HEK293 (cell line): Measurements from ENCODE around the gene RRH.

Source experiments
- CTCF ChIA-PET: fragments of 350-600 bp; formaldehyde crosslinking; extraction: SDS; loops from one replicate; lab custom pipeline; 2021; ENCODE audit warnings: antibody characterized with exemption; lab: Yijun Ruan, JAX
- POLR2A ChIA-PET: fragments of 300-600 bp; formaldehyde crosslinking; extraction: SDS; loops from one replicate; lab custom pipeline; 2020; ENCODE audit warnings: antibody characterized with exemption, inconsistent platforms; lab: Yijun Ruan, JAX
- H3K27ac ChIP-seq: fragments of 200-500 bp; sonication (Bioruptor generic); 2 replicates; pipeline ENCODE4 v1.5.1; 2014; ENCODE audit warnings: low read depth, low read length, control low read depth, inconsistent platforms; ENCODE audit errors: extremely low read depth
- H3K36me3 ChIP-seq, 2 experiments: fragments of 200-500 bp in 1 of 2; sonication (Bioruptor generic) in 1 of 2; 1 replicate in 1 of 2; 2 replicates in 1 of 2; pipeline ENCODE4 v1.5.1; 2014 to 2017; ENCODE audit warnings: inconsistent platforms in 2 of 2, low read length in 2 of 2; ENCODE audit not compliant: control insufficient read depth in 2 of 2, insufficient read depth in 1 of 2
- H3K4me1 ChIP-seq: fragments of 200-500 bp; sonication (Bioruptor generic); 2 replicates; pipeline ENCODE4 v1.5.1; 2014; ENCODE audit warnings: mild to moderate bottlenecking, low read length, inconsistent platforms; ENCODE audit not compliant: control insufficient read depth, insufficient read depth
- H3K4me3 ChIP-seq: 2 replicates; pipeline ENCODE4 v1.5.1; 2011; ENCODE audit warnings: low read depth, mild to moderate bottlenecking, control low read depth, low read length, moderate library complexity
- H3K9me3 ChIP-seq: fragments of 200-500 bp; sonication (Bioruptor generic); 2 replicates; pipeline ENCODE4 v1.5.1; 2014; ENCODE audit warnings: low read depth, low read length, inconsistent platforms; ENCODE audit not compliant: control insufficient read depth, insufficient read depth
- GFI1B ChIP-seq: fragments of 450-650 bp; formaldehyde crosslinking; IDR thresholded peaks from 2 replicates; pipeline ENCODE4 v1.5.1; 2016; ENCODE audit warnings: missing biosample characterization, missing genetic modification characterization
- GLI2 ChIP-seq: fragments of 450-650 bp; formaldehyde crosslinking; IDR thresholded peaks from 2 replicates; pipeline ENCODE4; 2017; ENCODE audit warnings: missing biosample characterization, missing genetic modification characterization, low read depth, borderline replicate concordance
- KLF7 ChIP-seq: fragments of 450-650 bp; formaldehyde crosslinking; IDR thresholded peaks from 2 replicates; pipeline ENCODE4 v1.5.1; 2016; ENCODE audit warnings: missing biosample characterization, missing genetic modification characterization, borderline replicate concordance
- MYNN ChIP-seq: fragments of 450-650 bp; formaldehyde crosslinking; IDR thresholded peaks from 2 replicates; pipeline ENCODE4 v1.5.1; 2016; ENCODE audit warnings: missing biosample characterization, missing genetic modification characterization, borderline replicate concordance
- MZF1 ChIP-seq: fragments of 450-650 bp; formaldehyde crosslinking; IDR thresholded peaks from 2 replicates; pipeline ENCODE4 v1.5.1; 2017; ENCODE audit warnings: missing biosample characterization, missing genetic modification characterization, borderline replicate concordance
- REST ChIP-seq: fragments of 450-650 bp; formaldehyde crosslinking; IDR thresholded peaks from 2 replicates; pipeline ENCODE4 v1.5.1; 2016; ENCODE audit warnings: missing biosample characterization, missing genetic modification characterization
- ZBTB11 ChIP-seq: fragments of 450-650 bp; formaldehyde crosslinking; conservative IDR thresholded peaks from 2 replicates; pipeline ENCODE4 v1.5.1; 2016; ENCODE audit warnings: low read depth, missing biosample characterization, missing genetic modification characterization
- ZBTB26 ChIP-seq: fragments of 450-650 bp; formaldehyde crosslinking; optimal IDR thresholded peaks from 2 replicates; pipeline ENCODE3; 2016; ENCODE audit warnings: missing biosample characterization, mild to moderate bottlenecking, missing genetic modification characterization
- ZBTB48 ChIP-seq: fragments of 450-650 bp; formaldehyde crosslinking; IDR thresholded peaks from 2 replicates; pipeline ENCODE4 v1.5.1; 2016; ENCODE audit warnings: missing biosample characterization, missing genetic modification characterization
- ZBTB7A ChIP-seq: fragments of 450-650 bp; formaldehyde crosslinking; IDR thresholded peaks from 2 replicates; pipeline ENCODE4 v1.5.1; 2016; ENCODE audit warnings: low read depth, missing biosample characterization, missing genetic modification characterization
- ZNF140 ChIP-seq: fragments of 450-650 bp; formaldehyde crosslinking; IDR thresholded peaks from 2 replicates; pipeline ENCODE4 v1.5.1; 2016; ENCODE audit warnings: missing biosample characterization, missing genetic modification characterization
- ZNF184 ChIP-seq: fragments of 450-650 bp; IDR thresholded peaks from 2 replicates; pipeline ENCODE4 v1.5.1; 2018; ENCODE audit warnings: missing biosample characterization, mild to moderate bottlenecking, missing genetic modification characterization
- ZNF280D ChIP-seq: fragments of 450-650 bp; formaldehyde crosslinking; IDR thresholded peaks from 2 replicates; pipeline ENCODE4 v1.5.1; 2016; ENCODE audit warnings: missing biosample characterization, missing genetic modification characterization
- ZNF302 ChIP-seq: fragments of 450-650 bp; formaldehyde crosslinking; IDR thresholded peaks from 2 replicates; pipeline ENCODE4 v1.5.1; 2016; ENCODE audit warnings: missing biosample characterization, missing genetic modification characterization, low read depth
- ZNF341 ChIP-seq: fragments of 450-650 bp; formaldehyde crosslinking; IDR thresholded peaks from 2 replicates; pipeline ENCODE4; 2016; ENCODE audit warnings: low read depth, missing biosample characterization, missing genetic modification characterization
- ZNF366 ChIP-seq: fragments of 450-650 bp; formaldehyde crosslinking; conservative IDR thresholded peaks from 2 replicates; pipeline ENCODE4 v1.5.1; 2016; ENCODE audit warnings: missing biosample characterization, missing genetic modification characterization
- ZNF558 ChIP-seq: fragments of 450-650 bp; formaldehyde crosslinking; IDR thresholded peaks from 2 replicates; pipeline ENCODE4 v1.5.1; 2016; ENCODE audit warnings: missing biosample characterization, missing genetic modification characterization
- ZNF623 ChIP-seq: fragments of 450-650 bp; formaldehyde crosslinking; IDR thresholded peaks from 2 replicates; pipeline ENCODE4 v1.5.1; 2016; ENCODE audit warnings: missing biosample characterization, missing genetic modification characterization
- ZNF629 ChIP-seq: fragments of 450-650 bp; formaldehyde crosslinking; IDR thresholded peaks from 2 replicates; pipeline ENCODE4 v1.5.1; 2017; ENCODE audit warnings: missing biosample characterization, missing genetic modification characterization
- ZNF670 ChIP-seq: fragments of 450-650 bp; formaldehyde crosslinking; IDR thresholded peaks from 2 replicates; pipeline ENCODE4 v1.5.1; 2016; ENCODE audit warnings: missing biosample characterization, missing genetic modification characterization, low read depth
- ZNF776 ChIP-seq: fragments of 450-650 bp; formaldehyde crosslinking; IDR thresholded peaks from 2 replicates; pipeline ENCODE4 v1.5.0; 2017; ENCODE audit warnings: missing biosample characterization, missing genetic modification characterization, borderline replicate concordance

Gene RRH

GRCh38 chr4:109847896-109848442, 20.2 kb downstream of the RRH start, which contains the start of gene LRIT3 (continued):
- TF ChIP-seq MZF1 (tag by site-specific recombination), result no peak
- TF ChIP-seq ZNF623 (tag by site-specific recombination), result no peak
- no peak for TF ChIP-seq ZNF670 (tag by site-specific recombination)
- TF ChIP-seq ZNF341 (tag by site-specific recombination), result no peak
- no peak for TF ChIP-seq ZNF558 (tag by site-specific recombination)

- Histone ChIP-seq H3K4me3 (no peak overlapping the region), H3K36me3 (no peaks in the 10 kb centered on the region), H3K4me1 (no peaks in the 10 kb centered on the region)
- ChIA-PET CTCF (no interaction called here), POLR2A (no interaction called here)
- TF ChIP-seq ZBTB11 (tag by site-specific recombination), result no peak
- TF ChIP-seq ZNF140 (tag by site-specific recombination), result no peak
- no peak for TF ChIP-seq MYNN (tag by site-specific recombination)
- TF ChIP-seq KLF7 (tag by site-specific recombination), result no peak
- no peak for TF ChIP-seq GLI2 (tag by site-specific recombination)
- TF ChIP-seq ZBTB7A (tag by site-specific recombination), result no peak
- no peak for TF ChIP-seq ZNF302 (tag by site-specific recombination)
- no peak for TF ChIP-seq ZNF629 (tag by site-specific recombination)
- TF ChIP-seq ZBTB26 (tag by site-specific recombination), result no peak
- no peak for TF ChIP-seq ZNF776 (tag by site-specific recombination)
- TF ChIP-seq ZBTB48 (tag by site-specific recombination), result no peak
- no peak for TF ChIP-seq ZNF184 (tag by site-specific recombination)
- TF ChIP-seq, all 188 proteins: peak for 0
- Histone ChIP-seq H3K27ac (no peak overlapping the region), H3K9me3 (no peaks in the 10 kb centered on the region)
These were observed 20.7 kb downstream of the RRH start for GRCh38 chr4:109848501-109848900.

- TF ChIP-seq REST (tag by site-specific recombination), result no peak
- TF ChIP-seq ZNF366 (tag by site-specific recombination), result no peak
- TF ChIP-seq GFI1B (tag by site-specific recombination), result no peak
- TF ChIP-seq ZNF280D (tag by site-specific recombination), result no peak
- no peaks in the 10 kb centered on the region for H3K9me3 ChIP-seq
- no peaks in the 10 kb centered on the region for H3K4me1 ChIP-seq
- POLR2A ChIA-PET, result no interaction called here
- H3K27ac ChIP-seq, result no peak overlapping the region
- no peaks in the 10 kb centered on the region for H3K36me3 ChIP-seq
- no peak overlapping the region for H3K4me3 ChIP-seq
- CTCF ChIA-PET, result no interaction called here
These were observed 22.8 kb downstream of the RRH start for GRCh38 chr4:109850601-109851000.
